CD14-positive monocyte (primary cell): ENCODE results near the gene BEND4. TPM values are rescaled to one million over a fixed set of nuclear protein-coding genes. Genes with fewer than 3 reads are reported as not detected.

ENCODE experiments used
- DNase-seq, 3 donors: peaks; one replicate each; pipeline ENCODE4 v3.0.0-alpha.2; 2011 to 2022
- H2AFZ ChIP-seq: 2 replicates; pipeline ENCODE4 v1.6.0; 2012; ENCODE audit warnings: mild to moderate bottlenecking, low read depth, low read length, inconsistent platforms; ENCODE audit not compliant: insufficient read depth, poor library complexity, severe bottlenecking
- H3K27ac ChIP-seq, 2 donors: 1 replicate in 1 of 2; 2 replicates in 1 of 2; pipeline ENCODE4 v1.5.1; 2012 to 2013; ENCODE audit warnings: low read length in 2 of 2, control low read depth in 1 of 2, inconsistent platforms in 1 of 2, low read depth in 1 of 2, mild to moderate bottlenecking in 1 of 2
- H3K27me3 ChIP-seq, 2 donors: one replicate each; pipeline versions ENCODE4 v1.6.0 to v1.6.1; 2011 to 2013; ENCODE audit warnings: low read length in 2 of 2; ENCODE audit not compliant: control insufficient read depth in 2 of 2, insufficient read depth in 2 of 2
- H3K36me3 ChIP-seq, 2 donors: replicated peaks in 1 of 2; 1 replicate in 1 of 2; 2 replicates in 1 of 2; pipeline versions ENCODE4 v1.5.1 to v1.6.1; 2012 to 2013; ENCODE audit warnings: low read length in 2 of 2, control low read depth in 1 of 2, inconsistent platforms in 1 of 2, mild to moderate bottlenecking in 1 of 2; ENCODE audit not compliant: insufficient read depth in 2 of 2, control insufficient read depth in 1 of 2
- H3K4me1 ChIP-seq, 2 donors: 1 replicate in 1 of 2; 2 replicates in 1 of 2; pipeline versions ENCODE4 v1.5.1 to v1.6.1; 2012 to 2013; ENCODE audit warnings: low read length in 2 of 2, control low read depth in 1 of 2, inconsistent platforms in 1 of 2, mild to moderate bottlenecking in 1 of 2, moderate library complexity in 1 of 2; ENCODE audit not compliant: insufficient read depth in 2 of 2, control insufficient read depth in 1 of 2
- H3K4me2 ChIP-seq: replicated peaks from 2 replicates; pipeline ENCODE3; 2012; ENCODE audit warnings: low read length, moderate library complexity, mild to moderate bottlenecking; ENCODE audit not compliant: poor library complexity, severe bottlenecking; ENCODE audit errors: extremely low read depth
- H3K4me3 ChIP-seq, 3 experiments: fragments of 200-600 bp in 1 of 3; sonication (generic) in 1 of 3; replicated peaks in 1 of 3; 1 replicate in 2 of 3; 2 replicates in 1 of 3; pipeline ENCODE4 v1.5.1; 2011 to 2013; ENCODE audit warnings: low read length in 3 of 3, mild to moderate bottlenecking in 3 of 3, control low read depth in 2 of 3, low read depth in 2 of 3, inconsistent platforms in 1 of 3, moderate library complexity in 1 of 3
- H3K79me2 ChIP-seq: 2 replicates; pipeline ENCODE4 v1.6.0; 2012; ENCODE audit warnings: mild to moderate bottlenecking, control low read depth, inconsistent platforms, low read length, moderate library complexity; ENCODE audit not compliant: insufficient read depth
- H3K9ac ChIP-seq: 2 replicates; pipeline ENCODE4 v1.6.0; 2017; ENCODE audit warnings: low read length, mild to moderate bottlenecking; ENCODE audit not compliant: insufficient read depth, poor library complexity, severe bottlenecking
- H3K9me3 ChIP-seq, 2 donors: replicated peaks in 1 of 2; 1 replicate in 1 of 2; 2 replicates in 1 of 2; pipeline versions ENCODE4 v1.5.1 to v1.6.1; 2012 to 2013; ENCODE audit warnings: low read length in 2 of 2, control low read depth in 1 of 2; ENCODE audit not compliant: control insufficient read depth in 1 of 2, insufficient read depth in 1 of 2
- H4K20me1 ChIP-seq: 2 replicates; pipeline ENCODE4 v1.6.0; 2012; ENCODE audit warnings: mild to moderate bottlenecking, low read length, control low read depth, moderate library complexity; ENCODE audit not compliant: insufficient read depth
- H3K27ac Mint-ChIP-seq, 7 donors: one replicate each; pipeline ENCODE4 v1.8.0; 2020; ENCODE audit warnings: mild to moderate bottlenecking in 7 of 7, mixed read lengths in 7 of 7, moderate library complexity in 6 of 7, inconsistent platforms in 2 of 7
- H3K27me3 Mint-ChIP-seq, 3 donors: one replicate each; pipeline ENCODE4 v1.8.0; 2021 to 2022; ENCODE audit warnings: low read depth in 3 of 3, mild to moderate bottlenecking in 3 of 3, mixed read lengths in 3 of 3, moderate library complexity in 3 of 3, inconsistent platforms in 1 of 3
- H3K36me3 Mint-ChIP-seq, 2 donors: one replicate each; pipeline ENCODE4 v1.8.0; 2020; ENCODE audit warnings: mixed read lengths in 2 of 2, inconsistent platforms in 1 of 2, mild to moderate bottlenecking in 1 of 2
- H3K4me1 Mint-ChIP-seq: one replicate; pipeline ENCODE4 v1.8.0; 2020; ENCODE audit warnings: mild to moderate bottlenecking, mixed read lengths
- H3K4me3 Mint-ChIP-seq, 2 donors: one replicate each; pipeline ENCODE4 v1.8.0; 2020; ENCODE audit warnings: mild to moderate bottlenecking in 2 of 2, mixed read lengths in 2 of 2, moderate library complexity in 1 of 2
- H3K9me3 Mint-ChIP-seq, 7 donors: one replicate each; pipeline ENCODE4 v1.8.0; 2020 to 2022; ENCODE audit warnings: mixed read lengths in 7 of 7, mild to moderate bottlenecking in 6 of 7, moderate library complexity in 6 of 7, inconsistent platforms in 2 of 7
- CTCF ChIP-seq: fragments of 200-600 bp; IDR thresholded peaks from one replicate; pipeline ENCODE4 v1.8.0; 2022; ENCODE audit warnings: antibody characterized with exemption, mild to moderate bottlenecking
- WGBS: methylation state at CpG from one replicate; pipeline ENCODE4 v1.1.5; 2013; ENCODE audit warnings: missing lambda C conversion rate; ENCODE audit not compliant: insufficient coverage; 5-methylcytosine and 5-hydroxymethylcytosine counted together
- intact Hi-C, 2 donors: fragments of 100-400 bp; cut with micrococcal nuclease; formaldehyde crosslinking; loops; one replicate each; pipeline versions ENCODE4 v1.15.0 to v1.15.1; 2023
- polyA minus RNA-seq: library from RNA; depleted of rRNA, polyadenylated mRNA; stranded (reverse); fragments of >200 nt; gene quantifications from 2 replicates; pipeline ENCODE4 v1.2.3, GENCODE V29; 2012
- polyA plus RNA-seq, 3 donors: library from polyadenylated mRNA; depleted of rRNA in 1 of 3; unstranded in 2 of 3; stranded (reverse) in 1 of 3; fragments of 300-500 nt in 2 of 3; fragments of >200 nt in 1 of 3; fragmentation: Illumina TruSeq in 2 of 3; gene quantifications; 1 replicate in 2 of 3; 2 replicates in 1 of 3; pipeline ENCODE4 v1.2.3, GENCODE V29; 2012 to 2021
- total RNA-seq, 12 experiments: library from RNA in 1 of 12; stranded (reverse) in 1 of 12; fragments of 120-200 nt in 1 of 12; gene quantifications; one replicate each; pipeline ENCODE4 v1.2.4 and lab custom pipeline; 2013 to 2026; ENCODE audit warnings: mixed read lengths in 6 of 12, inconsistent platforms in 1 of 12

The BEND4 gene
- 0.04 TPM for total RNA-seq (2013)
- polyA plus RNA-seq (under 1 TPM in 2 of 3 donors, not detected in 1; 0.07 to 0.12 TPM), polyA minus RNA-seq (under 0.01 TPM in 2 replicates), total RNA-seq (lab: John Stamatoyannopoulos, UW) (0 to 1.8 (median 0.31) reads per million in 11 experiments)

DNA sequence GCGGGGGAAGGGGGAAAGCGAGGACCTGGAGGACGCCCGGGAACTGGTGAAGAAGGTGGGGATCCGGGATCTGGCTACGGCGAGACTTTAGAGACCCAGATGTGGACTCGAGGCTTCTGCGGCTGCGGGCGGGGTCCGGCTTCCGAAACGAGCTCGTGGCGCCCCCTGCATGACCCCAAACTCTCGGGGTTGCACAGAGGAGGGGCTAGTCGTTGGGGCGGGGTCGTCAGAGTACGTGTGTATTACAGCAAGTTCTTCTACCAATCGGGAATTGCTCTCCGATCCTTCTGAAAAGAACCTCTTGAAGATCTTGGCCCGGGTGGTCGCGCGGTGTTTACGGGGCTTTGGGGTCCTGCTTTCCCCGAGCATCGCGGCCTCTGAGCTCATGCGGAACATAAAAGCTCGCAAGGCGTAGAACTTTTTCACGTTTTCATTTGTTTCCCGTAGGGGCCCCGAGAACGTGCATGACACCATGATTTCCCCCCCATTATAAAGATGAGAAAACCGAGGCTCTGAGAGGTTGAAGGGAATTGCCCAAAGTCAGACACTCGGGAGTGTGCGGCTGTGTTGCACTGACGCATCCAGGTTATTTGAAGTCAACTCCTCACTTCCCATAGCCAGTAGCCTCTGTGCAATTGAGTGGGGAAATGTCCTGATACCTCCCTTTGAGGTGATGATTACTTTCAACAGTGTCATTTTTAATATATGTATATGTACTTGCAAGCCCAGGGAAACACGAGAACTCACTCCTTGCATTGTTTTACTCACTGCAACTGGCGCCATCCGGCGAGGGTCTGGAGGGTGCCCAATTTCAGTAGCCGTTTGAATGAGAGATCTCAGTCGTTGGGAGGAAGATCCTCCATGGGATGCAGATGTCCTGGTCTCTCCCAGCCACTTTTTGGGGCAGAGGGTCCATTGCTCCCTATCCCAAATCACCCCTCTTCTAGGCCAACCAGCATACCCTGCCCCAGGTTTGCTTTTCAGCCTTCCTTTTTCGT lies at the start of gene BEND4:
Gene BEND4 (minus strand): TSS at position 149 of the 998 bp plus-strand sequence. CDS start 512 bp downstream, outside the sequence.
- peaks cover 7 to 9% of the 10 kb centered on the region in 2 donors for H3K36me3 Mint-ChIP-seq
- no peak for TF ChIP-seq CTCF
- H3K4me3 ChIP-seq = peak within 1 kb of the TSS; percentile 26 to 76 (median 49)
- peaks cover 16 to 24% of the 10 kb centered on the region in 2 donors for H3K4me1 ChIP-seq
- peaks cover 36 to 51% (median 40%) of the 10 kb centered on the region in 3 donors for H3K27me3 Mint-ChIP-seq
- H3K36me3 ChIP-seq = no peaks in the 10 kb centered on the region
- no peaks in the 10 kb centered on the region for H4K20me1 ChIP-seq
- H3K4me1 Mint-ChIP-seq = peaks cover 22% of the 10 kb centered on the region
- intact Hi-C loops = no loop called here
- no peaks in the 10 kb centered on the region for H3K9me3 ChIP-seq
- peaks cover 23 to 41% of the 10 kb centered on the region in 2 donors for H3K27me3 ChIP-seq
- DNase-seq = peak in 1 of 3 donors; percentile 7
- WGBS = 3% methylated on average over 35 of the region's 49 CpGs
- no peaks in the 10 kb centered on the region for H3K79me2 ChIP-seq
- no peak within 1 kb of the TSS for H3K27ac Mint-ChIP-seq
- peak within 1 kb of the TSS; percentile 84 to 99 for H3K4me3 Mint-ChIP-seq
- peak within 1 kb of the TSS; percentile 92 for H3K4me2 ChIP-seq
- H3K9ac ChIP-seq = peak within 1 kb of the TSS; percentile 38
- peak within 1 kb of the TSS; percentile 77 for H2AFZ ChIP-seq
- peaks cover 0 to 16% (median 7%) of the 10 kb centered on the region in 7 donors for H3K9me3 Mint-ChIP-seq
- no peak within 1 kb of the TSS for H3K27ac ChIP-seq

- no peak overlapping the region for H3K27ac Mint-ChIP-seq
- H3K27ac ChIP-seq = no peak overlapping the region
Measured at GRCh38 chr4:42197341-42197740, 44.9 kb upstream of the BEND4 start.

More at GRCh38 chr4:42197341-42197740, 44.9 kb upstream of the BEND4 start:
- no peaks in the 10 kb centered on the region for H3K27me3 Mint-ChIP-seq
- no peak for TF ChIP-seq CTCF
- Histone ChIP-seq H3K4me1 (no peaks in the 10 kb centered on the region), H3K4me3 (no peak overlapping the region), H3K36me3 (no peaks in the 10 kb centered on the region), H2AFZ (no peak overlapping the region), H3K4me2 (no peak overlapping the region), H3K9ac (no peak overlapping the region), H3K79me2 (no peaks in the 10 kb centered on the region), H3K9me3 (no peaks in the 10 kb centered on the region), H4K20me1 (no peaks in the 10 kb centered on the region), H3K27me3 (no peaks in the 10 kb centered on the region)
- H3K4me1 Mint-ChIP-seq = no peaks in the 10 kb centered on the region
- DNase-seq = no peak
- 52% methylated on average over 2 of the region's 5 CpGs for WGBS
- no peak overlapping the region for H3K4me3 Mint-ChIP-seq
- intact Hi-C loops = no loop called here
- H3K9me3 Mint-ChIP-seq = peaks cover 1 to 8% (median 4%) of the 10 kb centered on the region in 7 donors
- no peaks in the 10 kb centered on the region for H3K36me3 Mint-ChIP-seq
